Thyroid gland (tissue), 4 donors: ENCODE results near the gene KIAA2012.

Source experiments
- CTCF ChIP-seq, 6 experiments: fragments of 200-600 bp in 3 of 6; fragments of 450-650 bp in 3 of 6; sonication (generic) in 3 of 6; IDR thresholded peaks; one replicate each; pipeline ENCODE4 v1.5.1; 2016 to 2019; ENCODE audit warnings: antibody characterized with exemption in 6 of 6, mild to moderate bottlenecking in 2 of 6, inconsistent platforms in 1 of 6, moderate library complexity in 1 of 6
- POLR2A ChIP-seq, 2 donors: fragments of 450-650 bp; IDR thresholded peaks; one replicate each; pipeline ENCODE4 v1.6.1; 2017; ENCODE audit warnings: antibody characterized with exemption in 2 of 2, mild to moderate bottlenecking in 2 of 2, moderate library complexity in 1 of 2

DNA sequence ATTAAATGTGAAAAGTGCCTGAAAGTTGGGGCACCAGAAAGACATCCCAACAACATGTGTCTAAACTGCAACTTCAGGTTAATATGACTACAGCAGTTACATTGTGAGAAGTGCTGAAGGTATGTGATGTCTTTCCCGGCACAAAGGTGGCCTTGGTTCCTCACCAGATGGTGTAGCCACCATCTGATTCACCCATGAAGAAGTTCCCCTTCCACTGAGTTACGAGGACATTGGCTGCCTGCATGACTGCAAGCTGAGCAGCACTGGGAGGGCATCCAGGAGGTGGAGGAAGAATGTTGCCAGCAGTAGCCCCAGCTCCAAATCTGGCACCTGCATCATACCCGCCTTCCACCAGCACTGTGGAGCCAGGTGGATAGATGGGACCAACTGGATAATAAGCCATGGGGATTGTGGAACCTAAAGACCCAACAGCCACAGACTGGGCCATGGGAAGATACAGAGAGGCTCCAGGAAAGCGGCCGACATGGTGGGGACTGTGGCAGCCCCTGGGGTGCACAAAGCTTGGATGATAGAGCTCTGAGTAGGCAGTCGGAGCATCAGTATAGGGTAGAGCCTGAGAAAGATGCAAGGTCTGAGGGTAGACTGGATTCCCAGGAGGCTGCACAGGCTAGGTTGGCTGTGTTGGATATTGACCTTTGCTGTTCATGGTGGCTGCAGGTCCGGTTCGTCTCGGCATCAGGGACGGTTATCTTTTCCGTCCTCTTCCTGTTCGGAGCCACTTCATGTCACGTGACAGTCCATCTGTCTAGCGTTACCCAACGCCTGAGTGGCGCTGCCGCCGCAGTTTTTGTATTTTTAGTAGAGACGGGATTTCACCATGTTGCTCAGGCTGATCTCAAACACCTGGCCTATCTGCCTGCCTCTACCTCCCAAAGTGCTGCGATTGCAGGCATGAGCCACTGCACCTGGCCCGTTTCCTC is 128.4 kb downstream of the KIAA2012 start:
- no peak for TF ChIP-seq CTCF (IDR thresholded peaks at IDR 0.05)
- TF ChIP-seq POLR2A (IDR thresholded peaks at IDR 0.05): no peak
